B cell (primary cell): Measurements from ENCODE around the gene PGS1.

Source experiments
- CTCF ChIP-seq: fragments of 200-600 bp; IDR thresholded peaks from one replicate; pipeline ENCODE4 v1.8.0; 2022; ENCODE audit warnings: antibody characterized with exemption, mild to moderate bottlenecking
- EZH2 ChIP-seq: IDR thresholded peaks from 2 replicates; pipeline ENCODE4 v1.6.1; 2012; ENCODE audit warnings: borderline replicate concordance, low read depth, mild to moderate bottlenecking, moderate library complexity, low read length; ENCODE audit not compliant: insufficient read depth, poor library complexity, severe bottlenecking

GRCh38 chr17:78364436-78365281 lies 13.8 kb upstream of the PGS1 start:
- TF ChIP-seq CTCF = no peak
- TF ChIP-seq EZH2 = no peak
